ENCODE data around the gene WNT7B. TPM values are rescaled to one million over a fixed set of nuclear protein-coding genes. Genes with fewer than 3 reads are reported as not detected.

Gene WNT7B
- total RNA-seq, 4 donors from 2014 or later, result 0.28 to 0.48 TPM; not detected in 2

DNA sequence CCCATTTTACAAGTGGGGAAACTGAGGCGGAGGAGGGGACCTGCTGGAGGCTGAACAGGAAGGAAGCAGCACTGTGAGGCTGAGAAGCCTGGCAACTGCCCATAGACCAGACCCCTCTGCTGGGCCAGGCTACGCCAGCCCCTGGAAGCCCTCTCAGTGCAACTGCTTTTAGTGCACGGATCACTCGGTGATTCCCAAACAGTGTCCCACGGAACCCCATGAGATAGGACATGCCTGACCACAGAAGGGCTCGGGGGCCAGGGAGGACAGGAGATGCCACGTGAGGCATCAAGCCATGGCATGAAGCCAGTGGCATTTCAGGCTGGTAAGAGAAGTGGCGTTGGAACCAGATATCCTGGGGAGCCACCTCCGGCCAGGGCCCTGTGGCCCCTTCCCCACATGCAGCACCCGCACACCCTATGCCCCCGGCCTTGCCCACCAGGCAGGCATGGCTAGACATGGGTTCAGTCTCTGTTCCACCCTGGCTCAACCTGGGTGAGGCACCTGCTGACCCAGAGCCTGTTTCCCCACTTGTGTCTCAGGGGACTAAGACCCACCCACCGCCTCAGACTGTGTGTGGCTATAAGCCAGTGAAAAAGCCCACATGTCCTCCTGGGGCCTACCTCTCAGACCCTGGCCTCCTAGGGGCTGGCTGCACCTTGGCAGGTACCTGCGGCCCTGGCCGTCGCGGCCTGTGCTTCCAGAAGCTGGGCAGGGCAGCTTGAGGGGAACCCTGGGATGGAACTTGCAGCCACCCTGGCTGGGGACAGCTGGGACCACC, 84.1 kb downstream of the WNT7B start:
- DNase-seq (ENCODE audit: low spot score) (no peak), ATAC-seq (ENCODE audit: low FRiP score) (no peak)
- TF ChIP-seq, protein P1, sequence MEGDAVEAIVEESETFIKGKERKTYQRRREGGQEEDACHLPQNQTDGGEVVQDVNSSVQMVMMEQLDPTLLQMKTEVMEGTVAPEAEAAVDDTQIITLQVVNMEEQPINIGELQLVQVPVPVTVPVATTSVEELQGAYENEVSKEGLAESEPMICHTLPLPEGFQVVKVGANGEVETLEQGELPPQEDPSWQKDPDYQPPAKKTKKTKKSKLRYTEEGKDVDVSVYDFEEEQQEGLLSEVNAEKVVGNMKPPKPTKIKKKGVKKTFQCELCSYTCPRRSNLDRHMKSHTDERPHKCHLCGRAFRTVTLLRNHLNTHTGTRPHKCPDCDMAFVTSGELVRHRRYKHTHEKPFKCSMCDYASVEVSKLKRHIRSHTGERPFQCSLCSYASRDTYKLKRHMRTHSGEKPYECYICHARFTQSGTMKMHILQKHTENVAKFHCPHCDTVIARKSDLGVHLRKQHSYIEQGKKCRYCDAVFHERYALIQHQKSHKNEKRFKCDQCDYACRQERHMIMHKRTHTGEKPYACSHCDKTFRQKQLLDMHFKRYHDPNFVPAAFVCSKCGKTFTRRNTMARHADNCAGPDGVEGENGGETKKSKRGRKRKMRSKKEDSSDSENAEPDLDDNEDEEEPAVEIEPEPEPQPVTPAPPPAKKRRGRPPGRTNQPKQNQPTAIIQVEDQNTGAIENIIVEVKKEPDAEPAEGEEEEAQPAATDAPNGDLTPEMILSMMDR (IDR thresholded peaks at IDR 0.05), result no peak

DNA sequence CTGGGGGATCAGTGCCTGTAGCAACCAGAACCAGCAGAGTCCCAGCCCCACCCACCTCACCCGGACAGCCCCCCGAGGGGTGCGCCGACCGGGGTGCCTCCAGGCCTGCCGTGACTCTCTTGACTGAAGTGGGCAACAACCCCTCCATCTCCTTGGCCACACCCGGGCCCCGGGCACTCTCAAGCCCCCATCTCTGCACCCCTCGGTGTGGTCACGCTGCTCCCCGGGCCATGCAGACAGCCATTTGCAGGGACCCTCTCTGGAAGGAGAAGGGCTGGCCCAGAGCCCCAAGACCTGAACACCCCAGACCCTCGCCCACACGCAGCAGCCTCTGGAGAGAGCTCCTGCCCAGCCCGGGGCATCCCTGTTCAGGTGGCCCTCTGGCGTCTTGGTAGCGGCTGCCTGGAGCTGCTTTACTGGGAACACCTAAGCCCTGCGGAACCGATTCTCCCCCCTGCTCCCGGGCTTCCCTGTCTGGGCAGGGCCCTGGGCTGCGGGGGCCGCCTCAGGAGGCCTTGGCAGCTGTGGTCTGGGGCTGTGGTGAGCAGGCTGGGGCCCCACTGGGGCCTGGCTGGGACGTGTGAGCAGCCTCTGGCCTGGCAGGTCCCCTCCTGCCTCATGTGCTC, 84.9 kb downstream of the WNT7B start:
- no peak for ATAC-seq (ENCODE audit: low FRiP score)
- TF ChIP-seq, protein P1 (IDR thresholded peaks at IDR 0.05), result no peak
- DNase-seq (ENCODE audit: low spot score), result no peak

DNA sequence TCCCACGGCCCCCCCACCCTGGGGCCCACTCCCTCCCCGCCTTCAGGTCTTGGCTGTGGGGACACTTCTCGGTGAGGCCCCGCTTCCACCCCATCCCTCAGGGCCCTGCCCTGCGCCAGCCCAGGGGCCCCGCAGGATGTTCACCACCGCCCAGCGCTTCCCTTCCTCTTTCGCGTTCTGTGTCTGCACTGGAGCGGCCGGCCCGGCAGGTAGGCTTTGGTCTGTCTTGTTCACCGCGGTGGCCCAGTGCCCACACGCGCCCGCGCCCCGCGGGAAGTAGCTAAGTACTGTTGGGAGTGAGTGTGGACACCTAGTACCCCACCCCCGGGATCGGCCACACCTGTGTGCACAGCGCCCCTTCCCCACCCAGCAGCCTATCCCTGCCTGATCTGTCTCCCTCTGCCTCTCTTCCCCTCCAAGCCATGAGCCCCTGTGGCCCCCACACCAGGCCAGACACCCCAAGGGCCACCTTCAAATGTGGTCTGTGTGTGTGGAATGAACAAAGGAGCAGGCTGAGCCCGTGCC, 85.4 kb downstream of the WNT7B start:
- DNase-seq (ENCODE audit: low spot score) (no peak), ATAC-seq (ENCODE audit: low FRiP score) (no peak)
- TF ChIP-seq, protein P1 (IDR thresholded peaks at IDR 0.05), result no peak

DNA sequence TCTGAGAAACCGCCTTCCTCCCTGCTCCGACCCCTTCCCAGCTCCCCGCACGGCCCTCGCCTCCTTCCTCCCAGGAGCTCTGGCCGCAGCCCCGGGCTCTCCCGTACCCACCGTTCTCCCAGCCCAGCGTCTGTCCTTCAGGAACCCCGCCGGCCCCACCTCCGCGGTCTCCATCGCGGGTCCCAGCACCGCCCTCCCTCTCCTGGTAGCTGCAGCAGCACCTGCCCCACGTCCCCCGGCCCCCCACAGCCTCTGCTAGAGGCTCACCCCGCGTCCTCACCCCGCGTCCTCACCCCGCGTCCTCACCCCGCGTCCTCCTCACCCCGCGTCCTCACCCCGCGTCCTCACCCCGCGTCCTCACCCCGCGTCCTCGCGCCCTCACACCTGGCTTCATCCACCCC, 85.9 kb downstream of the WNT7B start:
- ATAC-seq (ENCODE audit: low FRiP score) (no peak), DNase-seq (ENCODE audit: low spot score) (no peak)
- TF ChIP-seq, protein P1 (IDR thresholded peaks at IDR 0.05), result no peak

DNA sequence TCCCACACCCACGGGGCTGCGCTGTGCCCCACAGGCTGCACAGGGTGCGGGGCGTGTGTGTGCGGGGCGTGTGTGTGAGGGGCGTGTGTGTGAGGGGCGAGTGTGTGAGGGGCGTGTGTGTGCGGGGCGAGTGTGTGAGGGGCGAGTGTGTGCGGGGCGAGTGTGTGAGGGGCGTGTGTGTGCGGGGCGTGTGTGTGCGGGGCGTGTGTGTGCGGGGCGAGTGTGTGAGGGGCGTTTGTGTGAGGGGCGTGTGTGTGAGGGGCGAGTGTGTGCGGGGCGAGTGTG, 86.7 kb downstream of the WNT7B start:
- ATAC-seq (ENCODE audit: low FRiP score) (no peak), DNase-seq (ENCODE audit: low spot score) (no peak)
- TF ChIP-seq, protein P1 (IDR thresholded peaks at IDR 0.05), result no peak

DNA sequence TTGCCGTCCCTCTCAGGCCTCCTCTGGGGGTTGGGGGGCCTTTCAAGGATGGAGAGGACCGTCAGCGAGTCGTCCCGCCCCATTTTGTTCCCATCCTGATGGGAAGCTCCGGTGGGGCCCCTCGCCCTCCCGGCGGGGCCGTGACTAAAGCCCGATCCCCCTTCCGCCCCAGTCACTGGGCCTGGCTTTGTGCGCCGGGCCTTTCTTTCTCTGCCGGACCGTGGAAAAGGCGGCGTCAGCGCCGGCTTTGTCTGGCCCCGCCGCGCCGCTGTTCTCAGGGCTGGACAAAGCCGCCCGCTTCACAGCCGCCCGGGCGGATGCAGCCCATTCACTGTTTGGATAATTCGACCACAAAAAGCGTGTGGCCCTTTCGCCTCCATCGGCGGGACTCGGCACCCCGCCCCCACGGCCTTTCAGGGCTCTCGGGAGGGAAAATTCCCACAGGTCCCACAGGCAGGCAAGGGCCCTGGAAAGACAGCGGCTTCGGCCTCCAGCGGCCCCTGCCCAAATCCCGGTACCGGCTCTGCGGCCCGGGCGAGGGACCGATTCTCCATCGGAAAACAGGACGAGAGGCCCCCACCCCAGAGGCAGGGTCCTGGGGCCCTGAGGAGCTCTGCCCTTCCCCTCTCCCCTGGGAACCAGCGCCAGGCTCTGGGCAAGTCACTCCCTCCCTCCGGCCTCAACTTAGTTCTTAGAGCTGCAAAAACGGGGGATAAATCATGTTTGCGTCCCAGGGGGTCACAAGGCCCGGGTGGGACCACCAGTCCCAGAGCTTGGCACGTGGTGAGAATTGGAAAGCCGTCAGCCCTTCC, 87.2 kb downstream of the WNT7B start:
- TF ChIP-seq, protein P1 (IDR thresholded peaks at IDR 0.05), result no peak
- ATAC-seq (ENCODE audit: low FRiP score), result no peak
- no peak for DNase-seq (ENCODE audit: low spot score)

Data from omental fat pad (tissue), 4 donors.